SU-DHL-6 (cell line): ENCODE measurements around the gene ZNF132.
"Not testable (repeated sequence)": the region's sequence is repeated elsewhere in the genome, so short reads cannot be mapped to it uniquely, and the experiment has no call there.

Source experiments
- H2AFZ ChIP-seq: fragments of 200-600 bp; sonication (generic); 2 replicates; pipeline ENCODE4 v1.6.1; 2014; ENCODE audit warnings: low read depth, mild to moderate bottlenecking, moderate library complexity, mixed read lengths, antibody characterized with exemption, low read length; ENCODE audit not compliant: severe bottlenecking
- H3F3A ChIP-seq: fragments of 200-600 bp; shearing (Covaris generic); 2 replicates; pipeline ENCODE4 v1.6.0; 2016; ENCODE audit warnings: antibody characterized with exemption, mild to moderate bottlenecking; ENCODE audit not compliant: insufficient read depth
- H3K27ac ChIP-seq: fragments of 200-600 bp; sonication (generic); 2 replicates; pipeline ENCODE4 v1.5.1; 2016; ENCODE audit warnings: low read depth, mild to moderate bottlenecking, low read length, moderate library complexity, mixed read lengths
- H3K27me3 ChIP-seq: fragments of 200-600 bp; sonication (generic), shearing (Covaris generic); 2 replicates; pipeline ENCODE4 v1.6.0; 2014; ENCODE audit warnings: mild to moderate bottlenecking, low read length
- H3K36me3 ChIP-seq: fragments of 200-600 bp; sonication (generic); 2 replicates; pipeline ENCODE4 v1.6.1; 2014; ENCODE audit warnings: mild to moderate bottlenecking, low read length, mixed read lengths
- H3K4me2 ChIP-seq: fragments of 300-600, 200-600 bp; shearing (Covaris generic), sonication (generic); 2 replicates; pipeline ENCODE4 v1.6.0; 2014; ENCODE audit warnings: low read length, low read depth, mild to moderate bottlenecking; ENCODE audit not compliant: poor library complexity, severe bottlenecking
- H3K4me3 ChIP-seq: fragments of 200-600 bp; sonication (generic); 2 replicates; pipeline ENCODE4 v1.5.1; 2014; ENCODE audit warnings: antibody characterized with exemption, low read length, mild to moderate bottlenecking, mixed read lengths; ENCODE audit not compliant: insufficient read depth, poor library complexity, severe bottlenecking
- H3K79me2 ChIP-seq: fragments of 200-600 bp; sonication (generic); 2 replicates; pipeline ENCODE4 v1.6.1; 2014; ENCODE audit warnings: mild to moderate bottlenecking, low read length, moderate library complexity; ENCODE audit not compliant: insufficient read depth
- H3K9ac ChIP-seq: fragments of 200-600 bp; sonication (generic); 2 replicates; pipeline ENCODE4 v1.7.0; 2014; ENCODE audit warnings: mild to moderate bottlenecking, low read length
- H3K9me2 ChIP-seq: fragments of 200-600 bp; sonication (generic); replicated peaks from 2 replicates; pipeline ENCODE4 v1.6.1; 2014; ENCODE audit warnings: low read length; ENCODE audit not compliant: insufficient read depth
- H3K9me3 ChIP-seq: fragments of 200-600 bp; sonication (generic); 2 replicates; pipeline ENCODE4 v1.6.1; 2014; ENCODE audit warnings: low read length, mixed read lengths; ENCODE audit not compliant: insufficient read depth
- H4K20me1 ChIP-seq: fragments of 200-600 bp; sonication (generic); 2 replicates; pipeline ENCODE4 v1.6.1; 2014; ENCODE audit warnings: low read depth, mild to moderate bottlenecking, antibody characterized with exemption, low read length, moderate library complexity, mixed read lengths
- CTCF ChIP-seq: fragments of 200-600 bp; sonication (generic); IDR thresholded peaks from one replicate; pipeline ENCODE4 v1.5.1; 2017; ENCODE audit warnings: antibody characterized with exemption, mild to moderate bottlenecking, low read length, moderate library complexity; ENCODE audit not compliant: insufficient read depth, poor library complexity, severe bottlenecking
- EZH2phosphoT487 ChIP-seq: fragments of 200-600 bp; sonication (generic), shearing (Covaris generic); conservative IDR thresholded peaks from 2 replicates; pipeline ENCODE4 v1.6.1; 2018; ENCODE audit warnings: mild to moderate bottlenecking, antibody characterized with exemption, low read length, moderate library complexity, mixed read lengths

Gene ZNF132

DNA sequence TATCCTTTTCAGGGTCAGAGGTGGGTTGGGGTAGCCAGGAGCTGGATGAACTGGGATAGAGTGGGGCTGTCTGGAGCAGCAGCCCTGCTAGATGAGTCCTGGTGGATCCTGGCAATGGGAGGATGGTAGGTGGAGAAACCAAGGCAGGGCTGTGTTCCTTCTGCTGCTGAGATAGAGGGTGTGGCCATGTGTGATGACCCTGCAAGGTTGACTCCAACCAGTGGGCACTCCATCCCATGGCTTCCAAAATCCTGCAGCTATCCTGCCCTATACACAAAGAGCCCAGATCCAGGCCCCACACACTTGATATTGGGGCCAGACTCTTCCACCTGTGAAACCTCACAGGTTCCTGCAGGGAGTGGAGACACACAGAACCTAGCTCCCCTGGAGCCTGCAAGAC, 33.8 kb upstream of the ZNF132 start:
- TF ChIP-seq EZH2phosphoT487 (no peak), CTCF (no peak)
- Histone ChIP-seq H3K36me3 (no peaks in the 10 kb centered on the region), H3K79me2 (no peaks in the 10 kb centered on the region), H3K9me3 (no peaks in the 10 kb centered on the region), H3K27me3 (no peaks in the 10 kb centered on the region), H3K9me2 (no peaks in the 10 kb centered on the region), H4K20me1 (no peaks in the 10 kb centered on the region), H3K27ac (no peak overlapping the region), H3F3A (peaks cover 10% of the 10 kb centered on the region), H2AFZ (no peak overlapping the region), H3K4me3 (no peak overlapping the region), H3K9ac (no peak overlapping the region), H3K4me2 (no peak overlapping the region)

DNA sequence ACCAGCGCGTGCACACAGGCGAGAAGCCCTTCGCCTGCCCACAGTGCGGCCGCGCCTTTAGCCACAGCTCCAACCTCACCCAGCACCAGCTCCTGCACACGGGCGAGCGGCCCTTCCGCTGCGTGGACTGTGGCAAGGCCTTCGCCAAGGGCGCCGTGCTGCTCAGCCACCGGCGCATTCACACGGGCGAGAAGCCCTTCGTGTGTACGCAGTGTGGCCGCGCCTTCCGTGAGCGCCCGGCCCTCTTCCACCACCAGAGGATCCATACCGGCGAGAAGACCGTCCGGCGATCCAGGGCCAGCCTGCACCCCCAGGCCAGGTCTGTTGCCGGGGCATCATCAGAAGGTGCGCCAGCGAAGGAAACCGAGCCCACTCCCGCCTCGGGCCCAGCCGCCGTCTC, 31.8 kb upstream of the ZNF132 start:
- no peak overlapping the region for H3K27ac ChIP-seq
- H3K4me2 ChIP-seq, result no peak overlapping the region
- no peaks in the 10 kb centered on the region for H3K27me3 ChIP-seq
- no peak overlapping the region for H3K4me3 ChIP-seq
- no peak overlapping the region for H3K9ac ChIP-seq
- TF ChIP-seq CTCF (no peak), EZH2phosphoT487 (no peak)
- H2AFZ ChIP-seq, result no peak overlapping the region
- H4K20me1 ChIP-seq, result no peaks in the 10 kb centered on the region
- no peaks in the 10 kb centered on the region for H3K9me3 ChIP-seq
- H3K9me2 ChIP-seq, result no peaks in the 10 kb centered on the region
- H3K79me2 ChIP-seq, result peaks cover 7% of the 10 kb centered on the region
- H3K36me3 ChIP-seq, result no peaks in the 10 kb centered on the region
- H3F3A ChIP-seq, result peaks cover 10% of the 10 kb centered on the region

DNA sequence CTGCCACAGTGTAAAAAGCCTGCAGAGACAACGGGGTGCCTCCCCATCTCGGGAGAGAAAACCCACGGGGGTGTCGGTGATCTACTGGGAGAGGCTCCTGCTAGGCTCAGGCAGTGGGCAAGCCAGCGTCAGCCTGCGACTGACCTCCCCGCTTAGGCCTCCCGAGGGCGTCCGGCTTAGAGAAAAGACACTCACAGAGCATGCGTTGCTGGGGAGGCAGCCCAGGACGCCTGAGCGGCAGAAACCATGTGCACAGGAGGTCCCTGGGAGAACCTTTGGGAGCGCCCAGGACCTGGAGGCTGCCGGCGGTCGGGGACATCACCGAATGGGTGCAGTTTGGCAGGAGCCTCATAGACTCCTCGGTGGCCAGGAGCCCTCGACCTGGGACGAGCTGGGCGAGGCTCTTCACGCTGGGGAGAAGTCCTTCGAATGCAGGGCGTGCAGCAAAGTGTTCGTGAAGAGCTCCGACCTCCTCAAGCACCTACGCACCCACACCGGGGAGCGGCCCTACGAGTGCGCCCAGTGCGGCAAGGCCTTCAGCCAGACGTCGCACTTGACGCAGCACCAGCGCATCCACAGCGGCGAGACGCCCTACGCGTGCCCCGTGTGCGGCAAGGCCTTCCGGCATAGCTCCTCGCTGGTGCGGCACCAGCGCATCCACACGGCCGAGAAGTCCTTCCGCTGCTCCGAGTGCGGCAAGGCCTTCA, 31.0 kb upstream of the ZNF132 start:
- not testable (repeated sequence) for H4K20me1 ChIP-seq, H3K27me3 ChIP-seq, H3K9me3 ChIP-seq, H2AFZ ChIP-seq, H3K27ac ChIP-seq, H3K9ac ChIP-seq, H3K4me2 ChIP-seq, H3K4me3 ChIP-seq, H3K79me2 ChIP-seq, H3K9me2 ChIP-seq, H3K36me3 ChIP-seq, H3F3A ChIP-seq

DNA sequence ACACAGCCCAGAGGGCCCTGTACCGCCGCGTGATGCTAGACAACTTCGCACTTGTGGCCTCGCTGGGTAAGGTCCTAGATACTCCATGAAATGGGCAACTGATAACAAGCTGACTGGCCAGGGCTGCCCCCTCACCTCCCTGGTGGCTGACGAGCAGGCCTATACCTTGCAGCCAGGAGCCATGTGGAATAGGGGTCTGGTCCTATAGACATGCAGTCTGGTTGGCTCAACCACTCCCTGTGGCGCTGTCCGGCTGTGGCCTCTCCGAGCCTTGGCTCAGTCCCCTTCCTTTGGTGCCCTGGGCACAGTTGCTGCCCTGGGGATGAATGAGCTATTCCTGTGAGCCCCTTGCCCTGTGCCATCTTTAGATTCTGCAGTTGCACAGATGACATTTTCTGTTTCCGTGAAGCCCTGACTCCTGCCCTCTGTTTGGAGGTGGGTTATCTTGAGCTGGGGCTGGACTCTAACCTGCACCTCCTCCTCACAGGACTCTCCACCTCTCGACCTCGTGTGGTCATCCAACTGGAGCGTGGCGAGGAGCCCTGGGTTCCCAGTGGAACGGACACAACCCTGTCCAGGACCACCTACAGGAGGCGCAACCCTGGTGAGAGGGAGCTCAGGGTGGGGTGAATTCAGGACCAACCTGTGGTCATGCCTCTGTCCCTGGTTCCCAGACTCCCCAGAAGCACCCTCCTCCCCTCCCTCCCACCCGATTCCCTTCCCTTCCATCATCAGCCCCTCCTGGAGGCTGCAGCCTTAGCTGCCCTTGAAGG, 29.5 kb upstream of the ZNF132 start:
- Histone ChIP-seq H4K20me1 (no peaks in the 10 kb centered on the region), H2AFZ (no peak overlapping the region), H3K9ac (no peak overlapping the region), H3K9me3 (no peaks in the 10 kb centered on the region), H3K27ac (no peak overlapping the region), H3K9me2 (no peaks in the 10 kb centered on the region), H3F3A (peaks cover under 1% of the 10 kb centered on the region; the same call in 1 of the 2 replicates), H3K27me3 (no peaks in the 10 kb centered on the region), H3K36me3 (no peaks in the 10 kb centered on the region), H3K4me3 (no peak overlapping the region), H3K4me2 (no peak overlapping the region), H3K79me2 (peaks cover 7% of the 10 kb centered on the region)
- TF ChIP-seq CTCF (no peak), EZH2phosphoT487 (no peak)
